Neural cell (in vitro differentiated cells): ENCODE data around the gene SYP. TPM values are rescaled to one million over a fixed set of nuclear protein-coding genes. Genes with fewer than 3 reads are reported as not detected.

Experiments used
- H2AFZ ChIP-seq: fragments of 200-600, 300-800 bp; sonication (generic), shearing (Covaris generic); 2 replicates; pipeline ENCODE4 v1.6.0; 2014; ENCODE audit warnings: low read depth, mild to moderate bottlenecking, antibody characterized with exemption, low read length, moderate library complexity
- H3F3A ChIP-seq: fragments of 200-600 bp; shearing (Covaris generic); 2 replicates; pipeline ENCODE4 v1.6.1; 2016; ENCODE audit warnings: mild to moderate bottlenecking, moderate library complexity, mixed read lengths, antibody characterized with exemption, low read length; ENCODE audit not compliant: insufficient read depth, poor library complexity, severe bottlenecking
- H3K27ac ChIP-seq: fragments of 200-600, 300-800 bp; sonication (generic), shearing (Covaris generic); 2 replicates; pipeline ENCODE4 v1.5.1; 2014; ENCODE audit warnings: mild to moderate bottlenecking, low read length, moderate library complexity
- H3K27me3 ChIP-seq: fragments of 300-800, 200-600 bp; sonication (generic), shearing (Covaris generic); 2 replicates; pipeline ENCODE4 v1.6.0; 2014; ENCODE audit warnings: mild to moderate bottlenecking, low read depth, low read length, moderate library complexity; ENCODE audit not compliant: insufficient read depth
- H3K36me3 ChIP-seq: fragments of 300-800, 200-600 bp; sonication (generic), shearing (Covaris generic); 2 replicates; pipeline ENCODE4 v1.5.1; 2014; ENCODE audit warnings: mild to moderate bottlenecking, antibody characterized with exemption, low read length, moderate library complexity; ENCODE audit not compliant: insufficient read depth
- H3K4me2 ChIP-seq: fragments of 300-800, 200-600 bp; sonication (generic), shearing (Covaris generic); 2 replicates; pipeline ENCODE4 v1.6.0; 2014; ENCODE audit warnings: mild to moderate bottlenecking, low read length
- H3K4me3 ChIP-seq: fragments of 300-800, 200-600 bp; sonication (generic), shearing (Covaris generic); 2 replicates; pipeline ENCODE4 v1.5.1; 2014; ENCODE audit warnings: mild to moderate bottlenecking, low read length, moderate library complexity
- H3K79me2 ChIP-seq: fragments of 200-600 bp; shearing (Covaris generic); replicated peaks from 2 replicates; pipeline ENCODE4 v1.6.0; 2014; ENCODE audit warnings: mild to moderate bottlenecking, low read length, moderate library complexity; ENCODE audit not compliant: insufficient read depth
- H3K9ac ChIP-seq: fragments of 300-800, 200-600 bp; sonication (generic), shearing (Covaris generic); 2 replicates; pipeline ENCODE4 v1.6.1; 2016; ENCODE audit warnings: mild to moderate bottlenecking, low read length, mixed read lengths
- H3K9me2 ChIP-seq: fragments of 200-600 bp; shearing (Covaris generic); 2 replicates; pipeline ENCODE4 v1.6.1; 2016; ENCODE audit warnings: mild to moderate bottlenecking, low read length, mixed read lengths; ENCODE audit not compliant: insufficient read depth
- H3K9me3 ChIP-seq: fragments of 200-600, 300-800 bp; sonication (generic), shearing (Covaris generic); 2 replicates; pipeline ENCODE4 v1.6.1; 2016; ENCODE audit warnings: mild to moderate bottlenecking, mixed run types, low read length, moderate library complexity, mixed read lengths
- H4K20me1 ChIP-seq: fragments of 200-600 bp; shearing (Covaris generic); 2 replicates; pipeline ENCODE4 v1.6.1; 2016; ENCODE audit warnings: mild to moderate bottlenecking, mixed run types; ENCODE audit not compliant: insufficient read depth
- CTCF ChIP-seq: fragments of 450-650 bp; IDR thresholded peaks from 2 replicates; pipeline ENCODE4 v1.5.1; 2014; ENCODE audit warnings: antibody characterized with exemption, mild to moderate bottlenecking, moderate library complexity; ENCODE audit not compliant: poor library complexity, severe bottlenecking
- EP300 ChIP-seq: fragments of 450-650 bp; conservative IDR thresholded peaks from 2 replicates; pipeline ENCODE4 v1.6.1; 2014; ENCODE audit warnings: antibody characterized with exemption, mild to moderate bottlenecking, moderate library complexity; ENCODE audit not compliant: poor library complexity, severe bottlenecking
- EZH2 ChIP-seq: fragments of 200-600, 300-800 bp; shearing (Covaris generic), sonication (generic); IDR thresholded peaks from 2 replicates; pipeline ENCODE4 v1.6.1; 2014; ENCODE audit warnings: antibody characterized with exemption, low read length, borderline replicate concordance, mild to moderate bottlenecking; ENCODE audit not compliant: insufficient read depth, poor library complexity, severe bottlenecking
- MXI1 ChIP-seq: fragments of 450-650 bp; conservative IDR thresholded peaks from 2 replicates; pipeline ENCODE4 v1.6.1; 2014; ENCODE audit warnings: antibody characterized with exemption, mild to moderate bottlenecking; ENCODE audit not compliant: poor library complexity, severe bottlenecking
- POLR2AphosphoS5 ChIP-seq: IDR thresholded peaks from 2 replicates; pipeline ENCODE4 v1.6.1; 2012
- RAD21 ChIP-seq: fragments of 450-650 bp; conservative IDR thresholded peaks from 2 replicates; pipeline ENCODE4 v1.6.1; 2014; ENCODE audit warnings: antibody characterized with exemption, mild to moderate bottlenecking, moderate library complexity
- SMC3 ChIP-seq: fragments of 450-650 bp; conservative IDR thresholded peaks from 2 replicates; pipeline ENCODE4 v1.6.1; 2014; ENCODE audit warnings: antibody characterized with exemption, mild to moderate bottlenecking, moderate library complexity; ENCODE audit not compliant: poor library complexity
- TAF1 ChIP-seq: IDR thresholded peaks from 2 replicates; pipeline ENCODE4 v1.6.1; 2012; ENCODE audit warnings: low read depth
- polyA plus RNA-seq: library from polyadenylated mRNA; depleted of rRNA; stranded (reverse); fragments of >200 nt; gene quantifications from 2 replicates; pipeline ENCODE4 v1.2.3, GENCODE V29; 2014
- TF ChIP-seq, protein P1 (sequence below): IDR thresholded peaks from 2 replicates; pipeline ENCODE4 v1.6.1; 2012; ENCODE audit warnings: borderline replicate concordance

SYP gene
- polyA plus RNA-seq, 1 donor from 2014 or later, result 240 TPM

- Histone ChIP-seq H3K4me3 (no peak overlapping the region), H3F3A (no peaks in the 10 kb centered on the region), H3K27ac (no peak overlapping the region), H4K20me1 (no peaks in the 10 kb centered on the region), H3K4me2 (no peak overlapping the region), H3K79me2 (no peaks in the 10 kb centered on the region), H3K9me3 (no peaks in the 10 kb centered on the region), H3K36me3 (no peaks in the 10 kb centered on the region), H3K9ac (no peak overlapping the region), H3K9me2 (no peaks in the 10 kb centered on the region), H2AFZ (no peak overlapping the region), H3K27me3 (no peaks in the 10 kb centered on the region)
- no peak for TF ChIP-seq EP300
- TF ChIP-seq CTCF, result no peak
- no peak for TF ChIP-seq TAF1
- no peak for TF ChIP-seq RAD21
- no peak for TF ChIP-seq EZH2
- TF ChIP-seq MXI1, result no peak
- TF ChIP-seq, protein P1, sequence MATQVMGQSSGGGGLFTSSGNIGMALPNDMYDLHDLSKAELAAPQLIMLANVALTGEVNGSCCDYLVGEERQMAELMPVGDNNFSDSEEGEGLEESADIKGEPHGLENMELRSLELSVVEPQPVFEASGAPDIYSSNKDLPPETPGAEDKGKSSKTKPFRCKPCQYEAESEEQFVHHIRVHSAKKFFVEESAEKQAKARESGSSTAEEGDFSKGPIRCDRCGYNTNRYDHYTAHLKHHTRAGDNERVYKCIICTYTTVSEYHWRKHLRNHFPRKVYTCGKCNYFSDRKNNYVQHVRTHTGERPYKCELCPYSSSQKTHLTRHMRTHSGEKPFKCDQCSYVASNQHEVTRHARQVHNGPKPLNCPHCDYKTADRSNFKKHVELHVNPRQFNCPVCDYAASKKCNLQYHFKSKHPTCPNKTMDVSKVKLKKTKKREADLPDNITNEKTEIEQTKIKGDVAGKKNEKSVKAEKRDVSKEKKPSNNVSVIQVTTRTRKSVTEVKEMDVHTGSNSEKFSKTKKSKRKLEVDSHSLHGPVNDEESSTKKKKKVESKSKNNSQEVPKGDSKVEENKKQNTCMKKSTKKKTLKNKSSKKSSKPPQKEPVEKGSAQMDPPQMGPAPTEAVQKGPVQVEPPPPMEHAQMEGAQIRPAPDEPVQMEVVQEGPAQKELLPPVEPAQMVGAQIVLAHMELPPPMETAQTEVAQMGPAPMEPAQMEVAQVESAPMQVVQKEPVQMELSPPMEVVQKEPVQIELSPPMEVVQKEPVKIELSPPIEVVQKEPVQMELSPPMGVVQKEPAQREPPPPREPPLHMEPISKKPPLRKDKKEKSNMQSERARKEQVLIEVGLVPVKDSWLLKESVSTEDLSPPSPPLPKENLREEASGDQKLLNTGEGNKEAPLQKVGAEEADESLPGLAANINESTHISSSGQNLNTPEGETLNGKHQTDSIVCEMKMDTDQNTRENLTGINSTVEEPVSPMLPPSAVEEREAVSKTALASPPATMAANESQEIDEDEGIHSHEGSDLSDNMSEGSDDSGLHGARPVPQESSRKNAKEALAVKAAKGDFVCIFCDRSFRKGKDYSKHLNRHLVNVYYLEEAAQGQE, result no peak
- no peak for TF ChIP-seq POLR2AphosphoS5
- no peak for TF ChIP-seq SMC3
Observed at GRCh38 chrX:49233887-49234555, 34.0 kb upstream of the SYP start.

DNA sequence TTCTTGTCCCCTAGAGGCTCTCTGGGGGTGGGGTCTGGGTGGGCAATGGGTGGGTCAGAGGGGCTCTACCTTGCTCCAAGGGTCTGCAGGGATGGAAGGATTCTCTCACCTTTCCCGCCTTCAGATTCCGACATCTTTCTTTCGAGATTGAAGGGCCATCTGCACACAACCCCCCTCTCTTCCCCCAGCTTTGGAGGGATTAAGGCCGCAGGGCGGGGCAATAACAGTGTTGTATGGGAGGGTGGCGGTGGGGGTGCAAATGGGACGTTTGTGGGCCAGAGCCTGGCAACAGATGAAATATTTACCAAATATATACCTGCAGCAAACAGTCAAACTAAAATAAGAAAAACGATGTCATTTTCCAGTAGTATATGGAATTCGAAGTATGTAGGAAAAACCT, 33.2 kb upstream of the SYP start, which contains the start of gene CACNA1F:
CACNA1F (minus strand) TSS at position 165 of the 400 bp plus-strand sequence; CDS start at position 134, 31 bp downstream.
- no peak within 1 kb of the TSS for H3K27ac ChIP-seq
- H3K36me3 ChIP-seq, result no peaks in the 10 kb centered on the region
- H3K9ac ChIP-seq, result no peak within 1 kb of the TSS
- H3K9me3 ChIP-seq, result no peaks in the 10 kb centered on the region
- H3K4me3 ChIP-seq, result no peak within 1 kb of the TSS
- H3K9me2 ChIP-seq, result no peaks in the 10 kb centered on the region
- H3K4me2 ChIP-seq, result no peak within 1 kb of the TSS
- no peaks in the 10 kb centered on the region for H3K27me3 ChIP-seq
- H3K79me2 ChIP-seq, result no peaks in the 10 kb centered on the region
- no peaks in the 10 kb centered on the region for H3F3A ChIP-seq
- TF ChIP-seq EP300 (no peak), SMC3 (no peak)
- TF ChIP-seq, protein P1, result no peak
- no peaks in the 10 kb centered on the region for H4K20me1 ChIP-seq
- H2AFZ ChIP-seq, result no peak within 1 kb of the TSS
